ENCODE measurements around the gene SLC7A11.

DNA sequence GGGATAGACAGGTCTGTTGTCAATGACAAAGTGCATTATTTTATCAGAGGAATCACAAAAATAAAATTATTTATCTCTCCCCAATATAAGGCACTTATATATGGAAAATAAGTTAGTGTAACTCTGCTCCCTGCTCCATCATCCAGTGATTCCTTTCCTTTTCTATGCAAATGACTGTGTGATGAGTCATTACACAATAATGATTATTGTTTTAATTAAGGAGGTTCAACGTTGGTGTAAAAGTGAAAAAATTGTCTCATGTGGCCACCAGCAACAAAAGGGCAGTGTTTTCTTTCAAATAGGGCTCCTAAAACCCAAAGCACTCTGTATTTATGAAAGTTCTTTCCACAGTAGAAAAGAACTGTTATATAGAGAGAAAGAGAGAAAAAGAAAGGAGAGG, 16.7 kb downstream of the SLC7A11 start:
- TF ChIP-seq, protein P1, sequence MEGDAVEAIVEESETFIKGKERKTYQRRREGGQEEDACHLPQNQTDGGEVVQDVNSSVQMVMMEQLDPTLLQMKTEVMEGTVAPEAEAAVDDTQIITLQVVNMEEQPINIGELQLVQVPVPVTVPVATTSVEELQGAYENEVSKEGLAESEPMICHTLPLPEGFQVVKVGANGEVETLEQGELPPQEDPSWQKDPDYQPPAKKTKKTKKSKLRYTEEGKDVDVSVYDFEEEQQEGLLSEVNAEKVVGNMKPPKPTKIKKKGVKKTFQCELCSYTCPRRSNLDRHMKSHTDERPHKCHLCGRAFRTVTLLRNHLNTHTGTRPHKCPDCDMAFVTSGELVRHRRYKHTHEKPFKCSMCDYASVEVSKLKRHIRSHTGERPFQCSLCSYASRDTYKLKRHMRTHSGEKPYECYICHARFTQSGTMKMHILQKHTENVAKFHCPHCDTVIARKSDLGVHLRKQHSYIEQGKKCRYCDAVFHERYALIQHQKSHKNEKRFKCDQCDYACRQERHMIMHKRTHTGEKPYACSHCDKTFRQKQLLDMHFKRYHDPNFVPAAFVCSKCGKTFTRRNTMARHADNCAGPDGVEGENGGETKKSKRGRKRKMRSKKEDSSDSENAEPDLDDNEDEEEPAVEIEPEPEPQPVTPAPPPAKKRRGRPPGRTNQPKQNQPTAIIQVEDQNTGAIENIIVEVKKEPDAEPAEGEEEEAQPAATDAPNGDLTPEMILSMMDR (IDR thresholded peaks at IDR 0.05; ENCODE audit: poor library complexity, severe bottlenecking), result no peak
- TF ChIP-seq TAF1 (IDR thresholded peaks at IDR 0.05; ENCODE audit: low read depth) (no peak), EZH2 (IDR thresholded peaks at IDR 0.05; ENCODE audit: borderline replicate concordance, insufficient read depth, low read length, poor library complexity, severe bottlenecking) (no peak), POLR2AphosphoS5 (IDR thresholded peaks at IDR 0.05) (no peak)
